Effector CD4-positive, alpha-beta T cell (primary cell): ENCODE data around the gene STAT1.
"Not testable (repeated sequence)": the region's sequence is repeated elsewhere in the genome, so short reads cannot be mapped to it uniquely, and the experiment has no call there.

ENCODE experiments used
- DNase-seq: peaks from one replicate; pipeline ENCODE4 v3.0.0-alpha.2; 2020

STAT1 gene

DNA sequence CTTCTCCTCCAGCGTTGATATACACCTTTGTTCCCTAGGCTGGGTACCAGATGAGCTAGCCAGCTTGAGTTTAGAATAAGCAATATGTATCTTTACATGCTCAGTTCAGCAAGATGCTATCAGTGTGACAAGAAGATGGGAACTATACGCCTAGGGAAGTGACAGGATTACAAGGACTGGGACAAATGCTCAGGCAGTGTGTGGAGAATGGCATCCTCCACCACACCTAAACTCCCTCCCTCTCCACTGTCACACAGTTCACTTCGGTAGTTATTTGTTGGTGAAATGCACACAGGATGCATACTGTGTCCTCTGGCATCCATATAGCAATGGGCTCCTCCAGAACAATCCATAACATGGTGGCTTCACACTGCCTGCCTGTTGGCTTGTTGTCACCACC lies 7.7 kb downstream of the STAT1 start:
- no peak for DNase-seq

DNA sequence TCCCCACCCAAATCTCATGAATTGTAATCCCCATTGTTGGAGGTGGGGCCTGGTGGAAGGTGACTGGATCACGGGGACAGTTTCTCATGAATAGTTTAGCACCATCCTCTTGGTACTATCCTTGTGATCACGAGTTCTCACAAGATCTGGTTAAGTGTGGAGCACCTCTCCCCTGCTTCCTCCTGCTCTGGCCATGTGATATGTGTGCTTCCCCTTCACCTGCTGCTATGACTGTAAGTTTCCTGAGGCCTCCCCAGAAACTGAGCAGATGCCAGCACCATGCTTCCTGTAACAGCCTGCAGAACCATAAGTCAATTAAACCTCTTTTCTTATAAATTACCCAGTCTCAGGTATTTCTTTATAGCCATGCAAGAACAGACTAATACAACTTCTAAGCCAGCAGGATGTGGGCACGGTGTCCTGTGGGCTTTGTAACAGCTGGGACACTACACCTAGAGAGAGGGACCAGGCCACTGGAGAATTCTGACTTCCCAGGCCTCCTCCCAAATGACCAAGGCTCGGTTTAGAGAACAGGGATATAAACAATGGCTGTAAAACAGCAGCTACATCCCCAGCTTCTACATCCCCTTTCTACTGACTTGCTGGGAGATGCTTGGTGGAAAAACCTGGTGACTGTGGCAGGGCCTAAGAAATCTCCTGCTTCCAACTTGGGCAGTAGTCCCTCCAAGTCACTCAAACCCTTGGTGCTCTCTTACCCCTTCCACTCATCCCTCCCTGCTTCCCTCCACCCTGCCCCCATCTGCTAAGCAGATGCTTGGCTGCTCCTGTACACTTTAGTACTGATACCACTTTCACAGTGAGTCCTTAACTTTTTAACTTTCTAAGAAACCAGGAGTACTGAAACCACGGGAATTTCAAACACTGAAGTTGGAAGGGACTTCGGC lies 10.3 kb downstream of the STAT1 start:
- no peak for DNase-seq

DNA sequence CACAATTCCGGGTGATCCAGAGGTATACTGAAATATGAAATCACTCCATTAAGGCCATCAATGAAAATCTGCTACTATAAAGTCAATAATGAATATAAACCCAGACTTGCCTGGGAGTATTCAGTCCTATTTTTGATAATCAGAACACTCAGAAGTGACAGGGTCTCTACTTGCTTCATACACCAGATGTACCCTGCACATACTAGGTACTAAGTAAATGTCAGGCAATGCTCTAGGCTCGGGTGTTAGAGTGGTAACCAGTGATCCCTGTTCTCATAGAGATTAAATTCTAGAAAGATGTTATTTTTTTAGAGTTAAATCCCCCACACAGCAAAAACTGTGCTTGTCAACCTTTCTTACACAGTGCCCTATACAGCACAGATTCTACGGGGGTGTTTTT lies 12.3 kb downstream of the STAT1 start:
- no peak for DNase-seq

DNA sequence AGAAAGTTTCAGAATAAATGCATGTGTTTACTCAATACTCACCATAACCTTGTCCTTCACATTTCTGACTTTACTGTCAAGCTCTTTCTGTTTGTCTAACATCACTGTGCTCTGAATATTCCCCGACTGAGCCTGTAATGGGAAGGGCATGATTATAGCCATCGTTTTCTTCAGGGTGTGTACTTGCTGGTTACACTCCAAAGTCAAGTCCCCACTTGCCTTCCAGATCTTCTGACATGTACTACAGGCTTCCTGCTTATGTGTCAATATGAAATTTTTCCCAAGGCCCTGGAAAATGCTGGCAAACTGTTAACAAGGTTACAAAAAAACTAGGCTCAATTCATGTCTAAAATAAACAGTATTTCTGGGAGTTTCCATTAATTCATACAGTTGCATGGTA lies 12.9 kb downstream of the STAT1 start:
- no peak for DNase-seq

DNA sequence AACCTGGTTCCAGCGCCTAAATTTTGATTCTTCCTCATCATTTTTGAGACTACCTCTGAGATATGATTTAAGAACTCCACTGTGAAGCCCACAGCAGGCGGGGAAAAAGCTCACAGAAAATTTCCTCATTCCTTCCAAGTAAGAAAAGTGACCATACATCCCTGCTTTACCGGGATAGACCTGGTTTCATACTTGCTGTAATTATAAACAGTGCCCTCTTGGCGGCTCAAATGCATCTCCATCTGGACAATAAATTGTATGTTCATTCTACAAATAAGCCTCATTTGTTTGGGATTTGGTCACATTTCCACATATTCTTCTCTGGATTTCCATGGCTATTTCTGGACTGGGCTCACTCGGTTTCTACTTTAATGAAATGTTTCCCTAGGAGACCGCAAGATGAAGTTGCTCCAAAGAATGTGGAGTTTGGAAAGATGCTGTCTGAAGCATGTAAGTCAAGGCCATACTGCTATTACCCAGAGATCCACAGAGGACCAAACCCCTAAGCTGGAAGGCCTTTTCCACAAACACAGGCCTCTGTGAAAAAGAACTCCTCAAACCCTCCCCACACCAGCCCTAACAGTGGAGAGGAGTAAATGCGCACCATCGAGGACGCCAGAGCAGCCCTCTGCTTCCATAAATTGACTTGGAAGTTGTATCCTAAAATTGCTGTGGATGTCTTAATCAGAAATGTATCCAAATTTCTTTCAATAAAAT lies 13.9 kb downstream of the STAT1 start:
- no peak for DNase-seq

DNA sequence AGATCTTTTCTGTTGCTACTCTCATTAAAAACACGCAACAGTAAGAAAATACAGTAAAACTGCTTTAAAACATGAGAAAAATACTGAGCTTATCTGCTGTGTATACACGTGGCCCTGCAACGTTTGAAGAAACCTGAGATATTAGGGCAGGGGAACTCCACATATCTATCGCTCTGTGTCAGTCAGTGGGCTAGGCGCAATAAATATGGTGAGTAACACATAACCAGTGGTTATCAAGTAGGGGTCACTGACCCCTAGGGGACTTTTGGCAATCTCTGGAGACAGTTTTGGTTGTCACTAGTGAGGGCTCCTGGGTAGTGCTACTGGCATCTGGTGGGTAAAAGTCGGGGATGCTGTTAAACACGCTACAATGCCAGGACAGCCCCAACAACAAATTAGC lies 14.9 kb downstream of the STAT1 start:
- no peak for DNase-seq

DNA sequence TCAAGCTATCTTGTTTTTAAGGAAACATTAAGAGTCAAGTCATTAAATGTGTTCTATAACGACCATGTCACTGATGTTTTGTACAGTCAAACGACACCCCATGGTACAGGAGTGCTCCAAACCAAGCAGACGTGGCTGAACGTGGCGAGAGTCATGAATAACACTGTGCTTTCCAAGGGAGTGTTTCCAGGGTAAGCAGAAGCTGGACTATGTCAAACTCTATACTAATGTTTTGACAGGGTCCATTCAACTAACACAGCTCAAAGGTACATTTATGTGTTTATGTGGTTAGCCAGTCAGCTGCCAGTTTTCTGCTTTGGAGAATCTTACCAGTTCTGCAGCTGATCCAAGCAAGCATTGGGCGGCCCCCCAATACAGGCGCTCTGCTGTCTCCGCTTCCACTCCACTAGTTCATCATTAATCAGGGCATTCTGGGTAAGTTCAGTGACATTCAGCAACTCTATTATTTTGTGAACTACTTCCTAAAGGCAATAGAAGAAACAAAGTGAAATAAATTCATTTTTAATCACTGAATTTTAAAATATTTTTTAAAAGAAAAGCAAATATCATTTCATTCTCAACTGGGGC lies 16.4 kb downstream of the STAT1 start:
- DNase-seq, result no peak

DNA sequence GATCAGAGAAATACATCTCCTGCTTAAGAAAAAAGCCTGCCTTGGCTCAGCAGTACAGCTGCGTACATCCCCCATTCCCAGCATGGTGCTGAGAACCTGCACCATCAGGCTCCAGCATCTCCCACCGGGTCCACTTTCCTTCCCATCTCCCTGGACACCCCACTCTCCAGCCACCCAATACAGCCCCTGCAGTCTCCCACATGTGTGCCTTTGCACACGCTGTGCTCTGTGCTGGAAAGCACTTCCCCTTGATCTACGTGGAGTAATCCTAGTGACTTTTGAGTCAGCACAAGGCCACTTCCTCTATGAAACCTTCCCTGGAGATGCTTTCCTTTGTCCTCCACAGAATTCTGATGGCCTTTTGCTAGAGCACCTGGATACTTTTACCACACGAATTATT lies 17.0 kb downstream of the STAT1 start:
- DNase-seq, result no peak

DNA sequence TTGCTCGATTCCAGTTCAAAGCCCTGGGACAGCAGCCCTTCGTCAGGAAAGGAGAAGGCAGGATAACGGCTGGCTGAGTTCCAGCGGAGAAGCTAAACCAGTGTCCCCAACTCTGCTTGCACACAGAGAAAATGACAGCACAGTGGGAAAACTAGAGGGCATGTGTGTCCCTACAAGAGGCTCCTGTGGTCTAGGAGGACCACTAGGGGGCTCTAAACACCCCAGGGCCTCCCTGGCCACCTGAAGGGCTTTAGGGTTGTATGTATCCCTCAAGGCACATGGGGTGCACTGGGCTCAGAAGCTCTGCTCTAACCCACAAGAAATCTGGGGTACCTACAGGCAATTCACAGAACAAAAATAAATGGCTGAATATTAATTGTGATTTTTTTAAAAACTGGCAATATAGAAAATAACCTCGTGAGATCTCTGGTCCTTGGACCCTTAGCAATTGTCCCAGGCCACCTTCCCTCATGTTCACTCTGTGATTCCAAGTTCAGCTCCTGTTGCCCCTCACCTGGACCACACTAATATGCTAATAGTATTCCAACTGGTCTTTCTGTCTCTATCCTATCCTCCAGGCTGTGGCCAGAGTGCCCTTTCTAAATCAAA lies 17.5 kb downstream of the STAT1 start:
- peak; percentile 14 for DNase-seq

DNA sequence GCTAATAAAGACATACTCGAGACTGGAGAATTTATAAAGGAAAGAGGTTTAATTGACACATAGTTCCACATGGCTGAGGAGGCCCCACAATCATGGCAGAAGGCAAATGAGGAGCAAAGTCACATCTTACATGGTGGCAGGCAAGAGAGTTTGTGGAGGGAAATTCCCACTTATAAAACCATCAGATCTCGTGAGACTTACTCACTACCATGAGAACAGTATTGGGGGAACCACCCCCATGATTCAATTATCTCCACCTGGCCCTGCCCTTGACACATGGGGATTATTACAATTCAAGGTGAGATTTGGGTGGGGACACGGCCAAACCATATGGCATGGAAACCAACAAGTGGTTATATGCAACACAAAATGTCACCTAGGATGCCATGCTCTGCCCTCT lies 18.7 kb downstream of the STAT1 start:
- DNase-seq, result not testable (repeated sequence)

DNA sequence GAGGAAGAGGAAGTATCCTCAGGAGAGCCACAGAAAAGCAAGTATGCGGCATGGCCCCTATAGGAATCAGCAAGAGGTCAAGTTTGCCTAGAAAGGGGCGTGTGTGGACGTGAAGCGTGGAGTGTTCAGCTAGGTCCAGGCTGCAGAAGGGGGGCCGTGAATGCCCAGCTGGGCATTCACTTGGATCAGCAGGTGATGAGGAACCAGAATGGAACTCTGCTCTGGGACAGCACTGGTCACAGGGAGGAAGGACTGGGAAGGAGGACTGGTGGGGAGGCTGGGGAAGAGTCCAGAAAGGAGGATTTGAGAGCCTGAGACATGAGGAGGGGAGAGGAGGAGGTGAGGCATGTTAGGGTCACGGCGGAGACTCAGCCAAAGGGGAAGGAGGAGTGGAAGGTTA lies 19.8 kb downstream of the STAT1 start:
- DNase-seq, result no peak

DNA sequence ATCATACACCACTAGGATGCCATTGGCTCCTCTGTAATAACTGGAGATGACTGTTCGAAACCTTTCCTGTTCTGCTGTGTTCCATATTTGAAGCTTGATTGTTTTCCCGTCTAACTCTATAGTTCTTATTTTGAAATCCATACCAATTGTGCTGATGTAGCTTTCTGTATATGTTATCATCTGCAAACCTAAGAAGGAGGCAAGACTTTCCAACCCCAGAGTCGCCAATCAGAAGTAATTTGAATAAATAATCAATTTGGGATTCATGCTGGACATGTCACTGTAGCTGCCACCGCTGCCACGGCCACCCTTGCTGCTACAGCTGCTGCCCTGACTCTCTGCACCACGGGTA lies 20.7 kb downstream of the STAT1 start:
- no peak for DNase-seq

DNA sequence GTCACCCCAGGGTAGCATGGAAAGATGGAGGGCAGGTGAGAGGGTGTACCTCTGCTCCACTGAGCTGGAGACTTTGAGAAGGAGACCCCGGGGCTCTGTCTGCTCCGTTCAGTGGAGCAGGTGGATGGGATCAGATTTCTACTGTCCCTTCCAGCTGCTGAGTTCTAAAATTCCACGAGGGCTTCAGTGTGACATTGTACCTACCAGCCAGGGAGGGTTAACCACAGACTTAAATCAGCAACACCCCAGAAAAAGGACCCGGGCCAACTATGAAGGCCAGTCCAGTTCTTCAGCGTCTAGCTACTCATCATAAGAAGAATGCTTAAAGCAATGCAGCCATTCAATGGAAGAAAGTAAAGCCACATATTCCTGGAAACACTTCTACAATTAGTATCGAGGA lies 23.8 kb downstream of the STAT1 start:
- DNase-seq, result no peak

DNA sequence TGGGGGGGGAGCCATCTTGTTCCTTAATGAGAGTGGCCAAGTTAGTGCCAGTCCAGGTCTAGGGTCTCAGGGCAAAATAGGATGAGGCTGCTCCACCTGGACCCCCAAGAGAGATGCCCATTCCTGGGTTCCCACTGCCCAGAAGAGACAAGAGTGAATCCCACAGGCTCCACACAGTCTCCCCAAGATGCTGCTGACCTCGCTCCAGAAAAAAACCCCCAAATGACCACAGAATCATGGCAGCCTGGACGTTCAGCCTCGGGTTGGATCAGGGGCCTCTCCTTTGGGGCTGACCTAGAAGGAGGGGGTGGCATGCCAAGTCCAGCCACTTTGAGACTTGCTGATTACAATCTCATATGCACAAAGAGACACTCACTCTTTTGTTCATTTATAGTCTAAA lies 25.1 kb downstream of the STAT1 start:
- DNase-seq, result no peak

DNA sequence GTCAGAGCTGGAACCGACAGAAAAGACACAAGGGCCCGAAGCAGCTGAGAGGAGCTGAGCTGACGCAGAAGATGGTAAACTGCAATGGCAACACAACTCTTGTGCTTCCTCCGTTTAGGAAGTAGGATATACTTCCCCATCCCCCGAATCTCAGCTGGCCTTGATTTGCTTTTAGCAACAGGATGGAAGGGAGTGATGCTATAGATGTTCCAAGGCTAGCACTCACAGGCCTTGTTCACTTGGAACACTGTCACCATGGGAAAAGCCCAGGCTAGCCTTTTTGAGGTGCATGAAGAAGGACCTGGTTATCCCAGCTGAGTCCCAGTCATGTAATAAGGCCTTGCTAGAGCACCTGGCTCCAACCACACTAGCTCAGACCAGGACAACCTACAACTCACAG lies 26.0 kb downstream of the STAT1 start:
- no peak for DNase-seq

DNA sequence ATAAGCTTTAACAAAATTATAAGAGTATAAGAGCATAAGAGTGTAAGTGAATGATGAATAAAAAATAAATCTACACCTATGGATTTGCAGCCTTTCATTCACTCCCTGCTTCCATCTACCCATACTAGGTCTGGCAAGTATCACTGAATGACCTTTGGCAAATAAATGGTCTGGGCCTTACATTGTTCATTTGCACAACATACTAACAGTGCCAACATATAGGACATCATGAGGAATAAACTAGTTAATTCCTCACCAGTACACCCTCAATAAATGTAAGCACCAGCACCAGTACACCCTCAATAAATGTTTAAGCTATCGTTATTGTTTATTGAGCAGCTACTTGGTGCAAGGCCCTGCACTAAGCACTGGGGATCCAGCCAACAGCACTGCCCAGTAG lies 26.9 kb downstream of the STAT1 start:
- DNase-seq, result no peak

DNA sequence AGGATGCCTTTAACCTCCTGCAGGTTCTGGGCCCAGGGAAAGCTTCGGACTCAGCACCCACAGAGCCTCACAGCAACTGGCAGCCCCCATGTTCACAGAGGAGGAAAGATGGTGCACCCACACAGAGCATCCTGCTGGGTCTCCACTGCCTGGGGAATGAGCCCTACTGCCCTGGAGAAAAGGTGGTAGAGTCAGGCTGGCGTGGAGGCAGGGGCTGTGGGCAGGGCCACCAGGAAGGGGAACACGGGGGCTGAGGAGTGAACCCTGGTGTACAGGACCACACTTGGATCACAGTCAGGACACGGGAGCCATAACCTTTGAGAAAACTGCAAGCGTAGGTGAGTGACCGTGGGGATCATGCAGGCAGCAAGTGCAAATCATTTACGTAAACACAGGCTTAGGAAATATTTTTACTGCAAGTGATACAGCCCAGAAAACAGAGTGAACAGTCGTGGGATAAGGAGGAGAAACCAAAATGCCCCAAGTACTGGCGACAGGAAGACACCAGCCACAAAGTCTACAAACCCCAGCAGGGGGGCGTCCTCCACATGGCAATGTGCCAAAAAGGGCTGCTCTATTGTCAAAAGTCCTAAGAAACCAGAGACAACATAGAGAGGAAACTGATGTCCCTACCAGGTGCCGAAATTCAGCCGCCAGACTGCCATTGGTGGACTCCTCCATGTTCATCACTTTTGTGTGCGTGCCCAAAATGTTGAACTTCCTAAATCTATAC lies 27.6 kb downstream of the STAT1 start:
- DNase-seq, result no peak

DNA sequence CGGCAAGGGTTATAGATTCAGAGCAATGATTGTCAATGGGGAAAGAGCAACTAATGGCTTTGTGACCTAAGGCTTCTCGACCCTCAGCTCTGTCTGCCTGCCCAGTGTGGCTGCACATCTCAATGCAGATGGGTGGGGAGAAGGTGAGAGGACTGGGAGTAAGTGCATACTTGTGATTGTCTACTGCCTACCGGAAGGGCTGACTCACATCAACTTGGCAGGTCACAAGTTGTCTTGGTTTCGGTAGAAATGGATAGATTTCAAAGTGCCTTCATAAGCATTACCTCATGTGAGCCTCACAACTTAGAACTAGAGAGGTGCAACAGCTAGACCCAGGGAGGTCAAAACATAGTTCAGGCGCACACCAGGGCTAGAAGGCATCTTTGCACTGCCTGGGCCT lies 29.4 kb downstream of the STAT1 start:
- no peak for DNase-seq

DNA sequence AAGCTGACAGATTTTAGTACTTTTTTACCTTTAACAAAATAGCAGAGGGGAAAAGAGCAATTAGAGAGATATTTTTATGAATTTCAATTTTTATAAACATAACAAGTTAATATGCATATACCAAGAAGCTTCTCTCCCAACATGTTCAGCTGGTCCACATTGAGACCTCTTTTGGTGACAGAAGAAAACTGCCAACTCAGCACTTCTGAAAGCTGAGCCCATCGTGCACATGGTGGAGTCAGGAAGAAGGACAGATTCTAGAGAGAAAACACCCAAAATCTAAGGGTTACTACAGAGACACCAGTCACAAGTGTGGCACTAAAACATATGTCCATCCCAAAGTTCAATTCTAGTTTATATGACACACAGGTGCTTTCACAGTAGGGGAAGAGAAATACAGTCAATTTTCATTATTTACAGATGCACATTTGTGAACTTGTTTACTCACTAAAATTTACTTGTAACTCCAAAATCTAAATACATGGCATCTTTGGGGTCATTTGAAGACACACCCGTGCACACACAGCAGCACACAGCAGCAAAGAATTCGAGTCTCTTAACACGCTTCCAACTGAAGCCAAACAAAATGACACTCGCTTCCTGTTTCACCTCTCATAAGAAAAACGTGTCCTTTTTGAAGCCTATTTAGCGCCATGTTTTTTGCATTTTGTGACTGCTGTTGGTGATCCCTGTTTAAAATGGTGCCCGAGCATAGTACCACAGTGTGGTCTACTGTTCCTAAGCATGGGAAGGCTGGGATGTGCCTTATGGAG lies 31.5 kb downstream of the STAT1 start:
- no peak for DNase-seq

DNA sequence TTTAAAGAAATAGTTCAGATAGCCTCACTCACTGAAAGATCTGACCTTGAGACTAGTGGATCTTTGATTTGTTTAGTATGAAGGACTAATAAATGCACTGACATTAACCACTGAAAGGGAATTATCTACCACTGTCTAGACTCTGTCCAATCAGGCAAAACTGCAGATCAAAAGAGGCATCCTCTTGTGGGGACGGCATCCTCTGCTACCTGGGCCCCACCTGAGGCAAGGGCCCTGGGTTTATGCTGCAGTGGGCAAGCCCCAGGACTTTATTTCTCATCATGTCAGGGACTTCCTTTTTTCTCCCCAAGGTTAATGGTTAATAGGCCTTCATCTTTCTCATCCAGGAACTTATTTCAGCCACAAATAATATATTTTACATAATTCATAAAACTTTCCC lies 32.2 kb downstream of the STAT1 start:
- no peak for DNase-seq

DNA sequence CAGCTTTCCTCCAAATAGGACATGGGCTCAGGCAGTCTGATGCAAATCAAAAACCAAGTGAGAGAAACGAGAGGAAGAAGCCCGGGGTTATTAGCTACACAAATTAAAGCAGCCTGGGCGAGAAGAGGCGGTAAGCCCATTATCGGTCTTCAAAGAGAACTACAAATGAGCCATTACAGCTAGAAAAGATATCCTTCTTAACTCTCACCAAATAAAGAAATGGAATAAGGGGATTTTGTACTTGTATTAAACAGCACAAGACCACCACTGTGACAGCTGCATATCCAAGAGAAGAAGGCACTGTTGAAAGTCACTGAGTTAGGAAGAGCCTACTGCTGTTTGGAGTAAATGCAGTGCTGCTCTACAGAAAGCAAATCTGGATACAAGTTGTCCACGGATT lies 32.6 kb downstream of the STAT1 start:
- DNase-seq, result no peak

DNA sequence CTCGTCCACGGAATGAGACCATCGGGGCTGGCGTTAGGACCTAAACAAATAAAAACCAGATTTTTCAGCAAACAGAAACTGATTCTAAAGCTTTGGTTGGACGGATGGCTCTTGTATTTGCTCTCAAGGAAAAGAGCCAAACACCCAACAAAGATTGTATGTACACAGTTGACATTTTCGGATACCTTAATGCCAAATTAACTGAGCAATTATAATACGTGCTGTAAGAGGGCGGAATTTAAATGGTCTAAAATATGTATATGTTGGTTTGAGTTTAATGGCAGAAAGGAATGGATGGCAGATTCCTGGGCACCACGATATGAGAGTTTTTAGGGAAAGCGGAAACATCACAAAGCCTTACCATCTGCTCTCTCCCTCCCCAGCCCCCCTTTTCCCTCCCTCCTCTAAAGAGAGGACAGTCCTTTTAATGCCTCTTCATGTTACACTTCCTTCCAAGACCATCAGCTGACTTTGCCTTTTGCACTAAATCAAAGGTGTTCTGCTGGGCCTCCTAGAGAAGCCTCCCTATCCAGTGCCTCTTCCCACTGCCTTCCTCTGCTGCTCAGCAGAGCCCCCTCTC lies 33.3 kb downstream of the STAT1 start:
- no peak for DNase-seq
